GM12878 (cell line): ENCODE measurements around the gene GABRB3. TPM values are rescaled to one million over a fixed set of nuclear protein-coding genes. Genes with fewer than 3 reads are reported as not detected.

ENCODE experiments used
- ATAC-seq: fragments of 200-7000 bp; cut with Tn5 transposase; 3 replicates; pipeline ENCODE4 v1.9.1; 2020; ENCODE audit warnings: mild to moderate bottlenecking, moderate library complexity
- BruUV-seq: library from RNA; stranded (reverse); fragments of 400-500 nt; replicated peaks from 2 replicates; lab custom pipeline; 2021; lab: Mats Ljungman, UMichigan
- CTCF ChIA-PET: fragments of 300-600 bp; sonication (Branson Sonifier 250); formaldehyde crosslinking; extraction: SDS; loops from one replicate; lab custom pipeline; 2021; ENCODE audit warnings: inconsistent platforms; lab: Yijun Ruan, JAX
- POLR2A ChIA-PET: fragments of 350-600 bp; formaldehyde crosslinking; extraction: SDS; loops from one replicate; lab custom pipeline; 2021; ENCODE audit warnings: inconsistent platforms; lab: Charles Lee
- RAD21 ChIA-PET: fragments of 300-600 bp; sonication (Branson Sonifier 250); formaldehyde crosslinking; loops from one replicate; lab custom pipeline; 2023; ENCODE audit warnings: antibody characterized with exemption; ENCODE audit not compliant: unreplicated experiment; lab: Charles Lee
- SMC1A ChIA-PET: fragments of 300-600 bp; sonication (Branson Sonifier 250); formaldehyde crosslinking; loops from one replicate; lab custom pipeline; 2023; ENCODE audit not compliant: unreplicated experiment, uncharacterized antibody; lab: Charles Lee
- DNase-seq: peaks from one replicate; pipeline ENCODE4 v3.0.0-alpha.2; 2011; ENCODE audit warnings: low read depth, low spot score
- FAIRE-seq: peaks from 3 replicates; lab custom pipeline; 2011; peaks lifted over from hg19 to GRCh38; lab: Jason Lieb, UNC
- H2AFZ ChIP-seq: 2 replicates; pipeline ENCODE4 v1.6.0; 2011; ENCODE audit warnings: low read depth, low read length, control low read depth; ENCODE audit not compliant: control insufficient read depth
- H3K27ac ChIP-seq: 2 replicates; pipeline ENCODE4 v1.5.1; 2011; ENCODE audit warnings: control low read depth; ENCODE audit not compliant: control insufficient read depth, insufficient read depth
- H3K27me3 ChIP-seq, 2 experiments: replicated peaks in 1 of 2; 2 replicates each; pipeline versions ENCODE4 v1.6.0 to v1.6.1; 2011; ENCODE audit warnings: low read length in 1 of 2; ENCODE audit not compliant: control insufficient read depth in 2 of 2, insufficient read depth in 2 of 2
- H3K36me3 ChIP-seq, 2 experiments: 2 replicates each; pipeline ENCODE4 v1.5.1; 2011; ENCODE audit warnings: low read length in 1 of 2; ENCODE audit not compliant: control insufficient read depth in 2 of 2, insufficient read depth in 2 of 2
- H3K4me1 ChIP-seq: 2 replicates; pipeline ENCODE4 v1.6.1; 2011; ENCODE audit warnings: mild to moderate bottlenecking, low read length, moderate library complexity, mixed read lengths; ENCODE audit not compliant: control insufficient read depth, insufficient read depth
- H3K4me2 ChIP-seq: 2 replicates; pipeline ENCODE4 v1.6.0; 2011; ENCODE audit warnings: control low read depth; ENCODE audit not compliant: control insufficient read depth, insufficient read depth
- H3K4me3 ChIP-seq: fragments of 200-600 bp; sonication (generic); 2 replicates; pipeline ENCODE4 v1.5.1; 2016
- H3K79me2 ChIP-seq: 2 replicates; pipeline ENCODE4 v1.6.0; 2011; ENCODE audit warnings: low read length; ENCODE audit not compliant: control insufficient read depth, insufficient read depth
- H3K9ac ChIP-seq: 2 replicates; pipeline ENCODE4 v1.8.0; 2011; ENCODE audit warnings: low read length, control low read depth, mixed read lengths; ENCODE audit not compliant: control insufficient read depth, insufficient read depth
- H3K9me3 ChIP-seq: replicated peaks from 3 replicates; pipeline ENCODE4 v1.5.1; 2011; ENCODE audit warnings: mild to moderate bottlenecking, low read length; ENCODE audit not compliant: control insufficient read depth, insufficient read depth
- H4K20me1 ChIP-seq: 2 replicates; pipeline ENCODE4 v1.6.0; 2011; ENCODE audit not compliant: control insufficient read depth, insufficient read depth
- BACH1 ChIP-seq: fragments of 450-650 bp; IDR thresholded peaks from 2 replicates; pipeline ENCODE4 v1.6.1; 2017; ENCODE audit warnings: mild to moderate bottlenecking, borderline replicate concordance
- ESRRA ChIP-seq: IDR thresholded peaks from 2 replicates; pipeline ENCODE4 v1.6.1; 2012; ENCODE audit warnings: mild to moderate bottlenecking, low read length, improper control_type of control experiment
- GATAD2B ChIP-seq: fragments of 450-650 bp; conservative IDR thresholded peaks from 2 replicates; pipeline ENCODE4 v1.6.1; 2017; ENCODE audit warnings: low read depth, mild to moderate bottlenecking, moderate library complexity
- HDAC2 ChIP-seq: fragments of 200-600 bp; sonication (generic); IDR thresholded peaks from 2 replicates; pipeline ENCODE4 v1.6.1; 2017
- HDAC6 ChIP-seq: fragments of 200-600 bp; sonication (generic); IDR thresholded peaks from one replicate; pipeline ENCODE4 v1.8.0; 2017; ENCODE audit warnings: antibody characterized with exemption; ENCODE audit not compliant: unreplicated experiment
- IRF3 ChIP-seq: fragments of 450-650 bp; IDR thresholded peaks from 2 replicates; pipeline ENCODE4 v1.6.1; 2014; ENCODE audit warnings: mild to moderate bottlenecking
- IRF4 ChIP-seq: IDR thresholded peaks from 2 replicates; pipeline ENCODE4 v1.6.1; 2011; ENCODE audit warnings: low read depth, low read length
- LARP7 ChIP-seq: fragments of 450-650 bp; IDR thresholded peaks from 2 replicates; pipeline ENCODE4 v1.6.1; 2017; ENCODE audit warnings: mild to moderate bottlenecking
- NFIC ChIP-seq: IDR thresholded peaks from 2 replicates; pipeline ENCODE4 v1.6.1; 2012; ENCODE audit warnings: low read depth, mild to moderate bottlenecking, inconsistent platforms, low read length, moderate library complexity
- PAX5 ChIP-seq: IDR thresholded peaks from 2 replicates; pipeline ENCODE4 v1.6.1; 2011; ENCODE audit warnings: low read depth, low read length, borderline replicate concordance
- PML ChIP-seq: IDR thresholded peaks from 2 replicates; pipeline ENCODE4 v1.6.1; 2012; ENCODE audit warnings: low read length, inconsistent platforms
- POLR2AphosphoS5 ChIP-seq: IDR thresholded peaks from 2 replicates; pipeline ENCODE4 v1.6.1; 2011; ENCODE audit warnings: mild to moderate bottlenecking, low read length, inconsistent platforms
- SMARCA5 ChIP-seq: fragments of 450-650 bp; IDR thresholded peaks from 2 replicates; pipeline ENCODE4 v1.6.1; 2017; ENCODE audit warnings: mild to moderate bottlenecking
- USF1 ChIP-seq: IDR thresholded peaks from 2 replicates; pipeline ENCODE4 v1.6.1; 2011; ENCODE audit warnings: borderline replicate concordance, low read depth, mild to moderate bottlenecking, moderate library complexity, mixed read lengths, low read length; ENCODE audit not compliant: insufficient read depth; ENCODE audit errors: extremely low read length
- ZNF274 ChIP-seq: IDR thresholded peaks from one replicate; pipeline ENCODE4 v1.8.0; 2011; ENCODE audit not compliant: insufficient read length, insufficient read depth
- ZNF384 ChIP-seq: IDR thresholded peaks from 2 replicates; pipeline ENCODE4 v1.6.1; 2012; ENCODE audit warnings: low read depth, mild to moderate bottlenecking, low read length, improper control_type of control experiment, borderline replicate concordance
- WGBS: methylation state at CpG from one replicate; pipeline ENCODE4 v1.1.6; 2016; ENCODE audit warnings: low lambda C conversion rate; ENCODE audit not compliant: insufficient replicate concordance, insufficient coverage; ENCODE audit errors: missing lambda C conversion rate; 5-methylcytosine and 5-hydroxymethylcytosine counted together
- in situ Hi-C: fragments of 300-500 bp; cut with MboI; formaldehyde crosslinking; loops from 9 replicates; pipeline ENCODE4 v1.14.3; 2018; ENCODE audit warnings: mixed read lengths
- intact Hi-C: fragments of 100-400 bp; cut with micrococcal nuclease; formaldehyde crosslinking; loops from one replicate; pipeline ENCODE4 v1.14.2; 2022; ENCODE audit not compliant: unreplicated experiment
- polyA plus RNA-seq, 11 experiments: library from polyadenylated mRNA; depleted of rRNA in 4 of 11; unstranded in 6 of 11; stranded (reverse) in 5 of 11; fragments of >200 nt; fragmentation: Nextera tagmentation in 4 of 11; fragmentation: Illumina TruSeq in 1 of 11; extraction: Ambion mirVana in 4 of 11; extraction: Trizol in 1 of 11; gene quantifications; 1 replicate in 1 of 11; 2 replicates in 10 of 11; pipeline versions ENCODE4 v1.2.1 to v1.2.3, GENCODE V29; 2011 to 2016; ENCODE audit warnings: inconsistent platforms in 2 of 11, missing spikeins in 2 of 11, low read depth in 1 of 11
- total RNA-seq, 4 experiments: library from RNA; depleted of rRNA in 3 of 4; stranded (reverse); fragments of >200 nt in 3 of 4; fragmentation: Illumina TruSeq in 1 of 4; extraction: Trizol in 1 of 4; gene quantifications; 2 replicates each; pipeline versions ENCODE4 v1.2.1 to v1.2.3, GENCODE V29; 2013 to 2021

GABRB3 gene
- total and polyA plus RNA-seq, 10 of the 15 experiments (the other 5 are each of a cell fraction or from before 2014, with no cell fraction given), result 0.05 to 0.08 (median 0.05) TPM; not detected in 7

GRCh38 chr15:26670116-26670515 lies 102.8 kb downstream of the GABRB3 start:
- BruUV-seq, result no TSS peak
- no peak overlapping the region for H3K9ac ChIP-seq
- H4K20me1 ChIP-seq, result no peaks in the 10 kb centered on the region
- no peak overlapping the region for H2AFZ ChIP-seq
- no peaks in the 10 kb centered on the region for H3K79me2 ChIP-seq
- H3K9me3 ChIP-seq, result no peaks in the 10 kb centered on the region; the same call in 2 of the 3 replicates
- no peak for ATAC-seq
- ChIA-PET CTCF (no interaction called here), POLR2A (no interaction called here), SMC1A (no interaction called here)
- H3K4me2 ChIP-seq, result no peak overlapping the region
- H3K4me1 ChIP-seq, result no peaks in the 10 kb centered on the region
- no peak overlapping the region for H3K4me3 ChIP-seq
- H3K36me3 ChIP-seq, result no peaks in the 10 kb centered on the region
- TF ChIP-seq NFIC (no peak), HDAC6 (no peak), IRF4 (no peak), PML (no peak), USF1 (no peak), ESRRA (no peak), SMARCA5 (no peak), HDAC2 (no peak), ZNF274 (no peak), LARP7 (no peak), GATAD2B (no peak), POLR2AphosphoS5 (no peak), BACH1 (no peak), IRF3 (no peak), ZNF384 (no peak), PAX5 (no peak)
- TF ChIP-seq, all 136 proteins: peak for 0
- in situ Hi-C loops (no loop called here), intact Hi-C loops (no loop called here)
- RAD21 ChIA-PET, result no interaction called here
- Histone ChIP-seq H3K27me3 (no peaks in the 10 kb centered on the region), H3K27ac (no peak overlapping the region)
- FAIRE-seq, result no peak
- WGBS, result 77% methylated on average over 22 of the region's 32 CpGs
- no peak for DNase-seq
